Activated CD8-positive, alpha-beta memory T cell treated with anti-CD3 and anti-CD28 coated beads, Interleukin-2, amount 50 U/mL, for 48 hours (primary cell): ENCODE data around the gene SERPINF2.
A peak's percentile ranks its signal among the peaks of the same experiment; 100 is the strongest.
"Not testable (repeated sequence)": the region's sequence is repeated elsewhere in the genome, so short reads cannot be mapped to it uniquely, and the experiment has no call there.

Experiments used
- DNase-seq: peaks from one replicate; pipeline ENCODE4 v3.0.0-alpha.2; 2020

The SERPINF2 gene

DNA sequence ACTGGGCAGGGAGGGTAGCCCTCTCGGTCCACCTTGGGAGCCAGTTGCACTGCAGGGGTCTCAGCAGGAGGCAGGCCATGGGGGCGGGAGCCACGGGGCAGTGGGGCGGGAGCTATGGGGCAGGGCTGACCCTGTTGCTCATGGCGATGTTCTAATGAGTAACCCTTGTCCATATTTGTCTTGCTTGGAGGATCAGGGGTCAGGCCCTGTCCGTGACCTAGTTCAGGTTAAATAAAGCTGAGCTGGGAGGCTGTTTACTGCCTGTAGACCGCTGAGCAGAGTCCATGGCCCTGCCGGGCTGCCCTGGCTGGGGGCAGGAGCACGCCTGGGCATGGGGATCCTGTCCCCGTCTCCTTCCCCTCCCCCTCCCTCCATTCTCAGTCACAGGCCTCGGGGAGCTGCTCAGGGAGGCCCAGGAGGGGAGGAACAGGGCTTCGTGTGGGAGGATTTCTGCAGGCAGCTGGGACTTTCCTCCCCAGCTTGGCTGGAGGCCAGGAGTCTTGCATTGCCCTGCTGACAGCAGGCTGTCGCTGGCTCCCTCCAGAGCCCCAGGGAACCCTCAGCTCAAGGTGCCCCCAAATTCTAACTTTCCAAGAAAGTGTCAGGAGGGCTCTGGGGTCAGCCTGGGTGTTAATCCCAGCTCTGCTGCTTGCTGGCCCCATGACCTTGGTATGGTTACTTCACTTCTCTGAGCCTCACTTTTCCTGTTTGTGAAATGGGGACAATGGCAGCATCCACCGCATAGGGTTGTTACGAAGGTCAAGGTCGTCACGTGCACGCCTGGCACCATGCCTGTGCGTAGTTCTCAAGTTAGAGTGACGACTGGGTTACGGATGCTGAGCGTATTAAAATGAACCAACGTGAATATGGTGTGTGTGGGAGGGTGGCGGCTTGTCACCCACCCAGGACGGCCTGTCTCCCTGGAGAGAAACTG lies 6.1 kb upstream of the SERPINF2 start:
- no peak for DNase-seq

DNA sequence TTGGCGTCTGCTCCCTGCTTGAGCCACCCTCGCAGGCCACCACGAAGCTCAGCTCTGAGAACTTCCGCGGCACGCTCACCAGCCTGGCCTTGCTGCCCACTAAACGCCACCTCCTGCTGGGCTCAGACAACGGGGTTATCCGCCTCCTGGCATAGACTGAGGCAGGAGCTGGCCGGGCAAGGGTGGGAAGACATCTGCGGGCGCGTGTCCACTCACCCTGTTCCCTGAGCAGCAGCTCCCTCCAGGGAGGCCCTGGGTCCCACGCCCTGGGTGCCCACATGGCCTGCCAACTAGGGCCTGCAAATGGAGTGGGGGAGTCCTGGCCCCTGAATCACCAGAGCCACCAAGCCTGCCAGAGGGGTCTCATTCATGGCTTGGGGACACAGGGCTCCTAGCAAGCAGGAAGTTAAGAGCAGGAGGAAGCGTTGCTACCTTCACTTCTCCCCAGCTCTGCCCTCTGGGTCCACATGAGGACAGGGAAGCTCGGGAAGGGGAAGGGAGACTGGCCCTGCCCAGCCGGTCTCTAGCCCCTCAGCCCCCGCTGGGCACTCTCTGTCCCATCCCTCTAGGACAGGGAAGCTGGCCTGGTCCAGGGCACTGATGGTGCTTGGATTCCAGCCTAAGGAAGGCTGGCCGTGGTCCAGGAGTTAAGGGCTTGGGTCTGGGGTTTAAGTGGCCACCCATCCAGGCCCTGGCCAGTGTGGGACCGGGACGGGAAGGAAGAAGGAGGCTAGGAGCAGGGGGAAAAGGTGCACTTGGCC lies 5.0 kb upstream of the SERPINF2 start:
- no peak for DNase-seq

DNA sequence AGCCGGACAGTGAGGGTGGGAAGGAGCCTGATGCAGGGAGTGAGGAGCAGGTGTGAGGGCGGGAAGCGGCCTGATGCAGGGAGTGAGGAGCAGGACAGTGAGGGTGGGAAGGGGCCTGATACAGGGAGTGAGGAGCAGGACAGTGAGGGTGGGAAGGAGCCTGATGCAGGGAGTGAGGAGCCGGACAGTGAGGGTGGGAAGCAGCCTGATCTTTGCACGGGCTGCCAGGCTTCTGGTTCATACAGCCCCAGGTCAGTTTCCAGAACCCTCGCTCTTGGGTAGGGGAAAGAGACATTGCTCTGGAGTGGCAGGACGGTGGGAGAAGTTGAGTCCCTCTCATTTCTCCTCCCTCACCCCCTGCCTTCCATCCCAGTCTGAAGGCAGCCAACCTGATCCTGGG lies 772 bp upstream of the SERPINF2 start:
- not testable (repeated sequence) for DNase-seq

DNA sequence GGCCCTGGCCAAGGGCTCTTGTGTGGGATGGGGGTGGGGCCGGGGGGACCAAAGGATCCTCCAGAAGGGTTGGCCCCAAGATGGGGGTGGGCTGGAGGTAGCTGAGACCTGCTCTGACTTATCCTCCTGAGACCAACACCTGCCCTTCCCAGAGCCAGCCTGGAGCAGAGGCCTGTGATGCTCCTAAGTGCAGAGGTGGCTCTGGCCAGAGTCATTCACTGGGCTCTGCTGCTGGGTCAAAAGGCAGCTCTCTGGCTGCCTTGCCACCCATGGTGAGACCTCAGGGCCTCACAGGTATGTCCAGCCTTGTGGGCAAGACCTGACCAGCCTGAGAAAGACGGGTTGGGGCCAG lies 393 bp downstream of the SERPINF2 start:
- DNase-seq: no peak

DNA sequence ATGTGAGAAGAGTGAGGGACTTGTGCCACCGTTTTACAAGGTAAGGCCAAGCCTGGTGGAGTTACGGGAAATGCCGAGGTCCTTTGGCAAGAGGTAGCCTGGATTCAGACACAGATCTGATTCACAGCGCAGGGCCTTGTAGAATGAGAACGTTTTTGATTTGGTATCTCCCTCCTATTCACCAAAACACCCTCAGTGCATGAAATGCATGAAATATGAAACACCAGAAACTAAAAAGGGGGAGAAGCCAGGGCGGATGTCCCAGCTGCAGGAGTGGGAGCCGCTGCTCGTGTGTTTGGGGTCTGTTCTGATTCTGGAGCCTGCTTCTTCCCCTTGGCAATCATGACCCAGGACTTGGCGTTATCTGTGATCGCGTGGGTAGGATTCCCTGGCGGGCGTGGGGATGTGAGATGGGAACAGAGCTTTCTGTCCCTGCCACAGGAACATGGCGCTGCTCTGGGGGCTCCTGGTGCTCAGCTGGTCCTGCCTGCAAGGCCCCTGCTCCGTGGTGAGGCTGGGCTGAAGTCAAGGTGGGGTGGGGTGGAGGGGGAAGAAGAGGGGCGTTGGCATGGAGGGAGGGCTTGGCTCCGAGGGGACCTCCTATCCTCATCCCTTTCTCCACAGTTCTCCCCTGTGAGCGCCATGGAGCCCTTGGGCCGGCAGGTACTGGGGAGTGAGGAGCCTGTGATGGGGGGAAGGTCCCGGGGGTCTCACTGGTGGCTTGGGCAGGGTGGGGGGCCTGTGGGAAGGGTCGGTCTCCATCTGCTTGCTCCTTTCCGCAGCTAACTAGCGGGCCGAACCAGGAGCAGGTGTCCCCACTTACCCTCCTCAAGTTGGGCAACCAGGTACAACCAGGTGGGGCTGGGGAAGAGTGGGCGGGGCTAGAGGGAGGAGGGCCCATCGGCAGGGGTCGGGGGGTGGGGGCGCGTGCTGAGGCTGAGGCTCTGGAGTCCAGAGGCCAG lies 2.2 kb downstream of the SERPINF2 start:
- no peak for DNase-seq

DNA sequence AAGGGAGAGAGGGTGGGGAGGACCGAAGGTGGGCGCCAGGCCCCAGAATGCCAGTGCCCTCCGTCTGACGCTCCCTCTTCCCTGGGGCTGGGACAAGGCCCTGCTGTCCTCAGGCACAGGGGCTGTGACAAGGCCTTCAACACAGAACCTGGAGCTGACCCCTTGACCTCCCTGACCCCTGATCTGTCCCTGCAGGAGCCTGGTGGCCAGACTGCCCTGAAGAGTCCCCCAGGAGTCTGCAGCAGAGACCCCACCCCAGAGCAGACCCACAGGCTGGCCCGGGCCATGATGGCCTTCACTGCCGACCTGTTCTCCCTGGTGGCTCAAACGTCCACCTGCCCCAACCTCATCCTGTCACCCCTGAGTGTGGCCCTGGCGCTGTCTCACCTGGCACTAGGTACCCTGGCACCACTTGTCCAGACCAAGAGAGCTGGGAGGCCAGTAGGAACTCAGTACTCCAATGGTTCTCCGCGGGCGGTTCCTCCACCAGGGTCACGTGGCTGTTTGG lies 2.9 kb downstream of the SERPINF2 start:
- no peak for DNase-seq

DNA sequence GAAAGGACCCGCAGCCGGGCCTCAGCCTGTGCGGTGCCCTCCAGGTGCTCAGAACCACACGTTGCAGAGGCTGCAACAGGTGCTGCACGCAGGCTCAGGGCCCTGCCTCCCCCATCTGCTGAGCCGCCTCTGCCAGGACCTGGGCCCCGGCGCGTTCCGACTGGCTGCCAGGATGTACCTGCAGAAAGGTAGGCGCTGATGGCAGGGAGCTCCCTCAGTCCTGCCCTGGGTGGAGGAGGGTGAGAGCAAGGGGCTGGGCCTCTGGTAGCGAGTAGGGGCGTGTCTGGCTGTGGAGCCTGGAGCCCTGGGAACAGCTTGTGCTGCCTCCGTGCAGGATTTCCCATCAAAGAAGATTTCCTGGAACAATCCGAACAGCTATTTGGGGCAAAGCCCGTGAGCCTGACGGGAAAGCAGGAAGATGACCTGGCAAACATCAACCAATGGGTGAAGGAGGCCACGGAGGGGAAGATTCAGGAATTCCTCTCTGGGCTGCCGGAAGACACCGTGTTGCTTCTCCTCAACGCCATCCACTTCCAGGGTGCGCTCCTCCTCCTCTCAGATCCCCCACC lies 4.4 kb downstream of the SERPINF2 start:
- no peak for DNase-seq

DNA sequence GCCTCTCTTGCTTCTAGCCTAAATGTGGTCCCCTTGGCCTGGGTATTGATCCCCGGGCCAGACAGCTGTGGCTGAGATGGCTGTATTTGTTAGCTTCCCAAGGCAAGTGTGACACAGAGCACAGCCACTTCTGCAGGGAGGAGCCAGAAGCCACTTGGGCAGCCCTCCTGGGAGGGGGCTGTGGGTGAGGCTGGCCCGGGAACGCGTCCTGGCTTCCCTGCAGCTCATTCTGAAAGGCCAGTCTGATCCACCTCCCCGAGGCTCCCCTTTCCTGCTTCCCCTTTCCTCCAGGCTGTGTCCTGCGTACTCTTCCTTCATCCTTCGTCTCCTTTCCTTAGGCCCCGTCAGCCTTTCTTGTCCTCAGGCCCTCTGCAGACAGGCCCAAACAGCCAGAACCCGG lies 8.0 kb downstream of the SERPINF2 start:
- DNase-seq: no peak

DNA sequence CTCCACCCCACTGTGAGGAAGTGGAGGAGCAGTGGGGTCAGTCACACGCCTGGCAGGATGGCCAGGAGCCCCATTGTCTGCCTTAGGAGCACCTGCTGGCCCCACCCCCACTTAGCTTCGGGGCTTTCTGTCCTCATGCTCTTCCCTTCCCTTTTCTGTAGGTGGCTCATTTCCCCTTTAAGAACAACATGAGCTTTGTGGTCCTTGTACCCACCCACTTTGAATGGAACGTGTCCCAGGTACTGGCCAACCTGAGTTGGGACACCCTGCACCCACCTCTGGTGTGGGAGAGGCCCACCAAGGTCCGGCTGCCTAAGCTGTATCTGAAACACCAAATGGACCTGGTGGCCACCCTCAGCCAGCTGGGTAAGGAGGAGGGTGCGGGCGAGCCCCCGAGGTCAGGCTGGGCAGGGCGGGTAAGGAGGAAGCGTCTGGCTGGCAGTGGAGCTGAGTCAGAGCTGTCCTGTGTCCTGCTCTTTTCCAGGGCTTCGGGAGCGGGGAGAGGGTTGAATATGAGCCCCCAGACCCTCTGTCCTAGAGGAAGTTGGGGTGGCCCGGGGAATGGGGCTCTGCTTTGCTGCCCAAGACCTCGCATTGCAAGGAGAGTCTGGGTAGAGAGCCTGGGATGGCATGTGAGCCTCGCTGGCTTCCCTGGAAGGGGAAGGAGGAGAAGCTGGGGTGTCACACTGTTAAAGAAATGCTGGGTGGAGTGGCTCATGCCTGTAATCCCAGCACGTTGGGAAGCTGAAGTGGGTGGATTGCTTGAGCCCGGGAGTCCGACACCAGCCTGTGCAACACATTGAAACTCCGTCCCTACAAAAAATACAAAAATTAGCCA lies 10.0 kb downstream of the SERPINF2 start:
- no peak for DNase-seq

DNA sequence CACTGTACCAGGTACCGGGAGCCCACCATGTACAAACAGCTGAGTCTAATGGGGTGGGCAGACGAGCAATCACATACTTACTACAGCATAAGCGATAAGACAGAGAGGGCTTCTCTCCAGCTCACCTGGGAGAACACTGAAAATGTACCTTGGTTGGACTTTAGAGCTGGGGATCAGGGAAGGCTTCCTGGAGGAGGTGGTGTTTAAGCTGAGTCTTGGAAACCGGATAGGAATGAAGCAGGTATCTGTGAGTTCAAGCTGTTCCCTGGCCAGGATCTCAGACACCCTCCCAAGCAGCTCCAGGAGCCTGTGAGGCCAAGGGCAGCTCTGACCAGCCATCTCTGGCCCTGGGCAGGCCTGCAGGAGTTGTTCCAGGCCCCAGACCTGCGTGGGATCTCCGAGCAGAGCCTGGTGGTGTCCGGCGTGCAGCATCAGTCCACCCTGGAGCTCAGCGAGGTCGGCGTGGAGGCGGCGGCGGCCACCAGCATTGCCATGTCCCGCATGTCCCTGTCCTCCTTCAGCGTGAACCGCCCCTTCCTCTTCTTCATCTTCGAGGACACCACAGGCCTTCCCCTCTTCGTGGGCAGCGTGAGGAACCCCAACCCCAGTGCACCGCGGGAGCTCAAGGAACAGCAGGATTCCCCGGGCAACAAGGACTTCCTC lies 11.2 kb downstream of the SERPINF2 start:
- DNase-seq: no peak

DNA sequence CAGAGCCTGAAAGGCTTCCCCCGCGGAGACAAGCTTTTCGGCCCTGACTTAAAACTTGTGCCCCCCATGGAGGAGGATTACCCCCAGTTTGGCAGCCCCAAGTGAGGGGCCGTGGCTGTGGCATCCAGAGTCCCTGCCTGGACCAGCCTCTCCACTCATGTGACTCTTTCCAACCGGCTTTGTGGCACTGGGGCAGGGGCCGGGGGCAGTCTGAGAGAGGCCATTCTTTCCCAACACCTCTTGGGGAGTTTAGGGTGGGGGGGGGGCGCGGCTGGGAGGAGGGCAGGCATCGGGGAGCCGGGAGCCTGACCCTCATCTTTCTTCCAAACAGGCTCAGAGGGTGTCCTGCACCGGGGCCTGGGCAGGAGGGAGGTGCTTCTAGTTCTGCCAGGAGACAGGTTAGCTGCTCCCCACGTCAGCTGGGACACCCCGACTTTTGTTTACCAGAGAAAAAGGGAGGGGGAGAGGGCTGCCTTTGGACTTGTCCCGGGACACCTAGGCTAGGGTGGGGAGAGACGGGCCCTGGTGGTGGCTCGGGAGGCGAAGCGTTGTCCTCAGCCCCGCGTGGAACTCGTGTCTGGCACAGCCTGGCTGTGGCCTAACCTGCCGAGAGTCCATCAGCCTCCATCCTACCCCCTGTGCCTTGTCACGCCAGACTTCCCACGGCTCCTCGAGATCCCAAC lies 11.9 kb downstream of the SERPINF2 start:
- no peak for DNase-seq

DNA sequence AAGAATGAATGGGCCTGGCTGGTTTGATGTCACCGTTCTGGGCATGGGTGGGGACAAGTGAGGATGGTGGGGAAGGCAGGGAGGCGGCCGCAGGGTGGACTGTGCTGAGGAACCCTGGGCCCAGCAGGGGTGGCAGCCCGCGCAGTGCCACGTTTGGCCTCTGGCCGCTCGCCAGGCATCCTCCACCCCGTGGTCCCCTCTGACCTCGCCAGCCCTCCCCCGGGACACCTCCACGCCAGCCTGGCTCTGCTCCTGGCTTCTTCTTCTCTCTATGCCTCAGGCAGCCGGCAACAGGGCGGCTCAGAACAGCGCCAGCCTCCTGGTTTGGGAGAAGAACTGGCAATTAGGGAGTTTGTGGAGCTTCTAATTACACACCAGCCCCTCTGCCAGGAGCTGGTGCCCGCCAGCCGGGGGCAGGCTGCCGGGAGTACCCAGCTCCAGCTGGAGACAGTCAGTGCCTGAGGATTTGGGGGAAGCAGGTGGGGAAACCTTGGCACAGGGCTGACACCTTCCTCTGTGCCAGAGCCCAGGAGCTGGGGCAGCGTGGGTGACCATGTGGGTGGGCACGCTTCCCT lies 12.7 kb downstream of the SERPINF2 start:
- no peak for DNase-seq

DNA sequence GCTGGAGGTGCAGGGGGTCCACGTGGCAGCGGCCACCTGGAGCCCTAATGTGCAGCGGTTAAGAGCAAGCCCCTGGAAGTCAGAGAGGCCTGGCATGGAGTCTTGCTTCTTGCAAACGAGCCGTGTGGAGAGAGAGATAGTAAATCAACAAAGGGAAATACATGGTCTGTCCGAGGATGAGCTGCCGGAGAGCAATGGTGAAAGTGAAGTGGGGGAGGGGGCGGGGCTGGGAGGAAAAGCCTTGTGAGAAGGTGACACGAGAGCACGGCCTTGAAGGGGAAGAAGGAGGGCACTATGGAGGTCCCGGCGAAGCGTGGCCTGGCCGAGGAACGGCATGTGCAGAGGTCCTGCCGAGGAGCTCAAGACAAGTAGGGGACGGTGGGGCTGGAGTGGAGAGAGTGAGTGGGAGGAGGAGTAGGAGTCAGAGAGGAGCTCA lies 13.2 kb downstream of the SERPINF2 start:
- no peak for DNase-seq

DNA sequence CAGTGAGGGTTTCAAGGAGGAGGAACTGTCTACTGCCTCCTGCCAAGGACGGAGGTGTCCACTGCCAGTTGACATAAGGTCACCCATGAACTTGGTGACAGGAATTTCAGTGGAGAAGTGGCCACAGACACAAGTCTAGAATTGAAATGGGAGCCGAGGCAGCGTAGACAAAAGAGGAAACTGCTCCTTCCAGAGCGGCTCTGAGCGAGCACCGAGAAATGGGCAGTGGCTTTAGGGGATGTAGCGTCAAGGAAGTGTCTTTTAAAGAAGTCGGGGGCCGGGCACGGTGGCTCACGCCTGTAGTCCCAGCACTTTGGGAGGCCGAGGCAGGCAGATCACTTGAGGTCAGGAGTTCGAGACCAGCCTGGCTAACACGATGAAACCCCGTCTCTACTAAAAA lies 16.1 kb downstream of the SERPINF2 start:
- no peak for DNase-seq

DNA sequence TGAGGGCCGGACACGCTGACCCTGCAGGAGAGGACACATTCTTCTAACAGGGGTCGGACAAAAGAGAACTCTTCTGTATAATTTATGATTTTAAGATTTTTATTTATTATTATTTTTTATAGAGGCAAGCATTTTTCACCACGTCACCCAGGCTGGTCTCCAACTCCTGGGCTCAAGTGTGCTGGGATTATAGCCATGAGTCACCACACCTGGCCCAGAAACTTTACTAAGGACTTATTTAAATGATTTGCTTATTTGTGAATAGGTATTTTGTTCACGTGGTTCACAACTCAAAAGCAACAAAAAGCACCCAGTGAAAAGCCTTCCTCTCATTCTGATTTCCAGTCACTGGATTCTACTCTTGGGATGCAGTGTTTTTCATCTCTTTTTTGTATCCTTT lies 16.9 kb downstream of the SERPINF2 start:
- DNase-seq: no peak

DNA sequence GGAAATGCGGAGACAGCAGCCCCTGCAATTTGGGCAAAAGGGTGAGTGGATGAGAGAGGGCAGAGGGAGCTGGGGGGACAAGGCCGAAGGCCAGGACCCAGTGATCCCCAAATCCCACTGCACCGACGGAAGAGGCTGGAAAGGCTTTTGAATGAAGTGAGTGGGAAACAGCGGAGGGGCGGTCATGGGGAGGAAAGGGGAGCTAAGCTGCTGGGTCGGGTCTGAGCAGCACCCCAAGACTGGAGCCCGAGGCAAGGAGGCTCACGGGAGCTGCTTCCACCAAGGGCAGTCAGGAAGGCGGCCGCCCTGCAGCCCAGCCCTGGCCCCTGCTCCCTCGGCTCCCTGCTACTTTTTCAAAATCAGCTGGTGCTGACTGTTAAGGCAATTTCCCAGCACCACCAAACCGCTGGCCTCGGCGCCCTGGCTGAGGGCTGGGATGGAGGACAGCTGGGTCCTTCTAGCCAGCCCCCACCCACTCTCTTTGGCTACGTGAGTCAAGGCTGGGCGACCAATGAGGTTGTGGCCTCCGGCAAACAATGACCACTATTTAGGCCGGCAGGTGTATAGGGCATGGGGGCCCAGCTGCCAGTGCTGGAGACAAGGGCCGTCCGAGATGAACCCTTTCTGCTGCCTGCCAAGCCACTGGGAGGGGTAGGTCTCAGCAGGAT lies 19.7 kb downstream of the SERPINF2 start:
- no peak for DNase-seq

DNA sequence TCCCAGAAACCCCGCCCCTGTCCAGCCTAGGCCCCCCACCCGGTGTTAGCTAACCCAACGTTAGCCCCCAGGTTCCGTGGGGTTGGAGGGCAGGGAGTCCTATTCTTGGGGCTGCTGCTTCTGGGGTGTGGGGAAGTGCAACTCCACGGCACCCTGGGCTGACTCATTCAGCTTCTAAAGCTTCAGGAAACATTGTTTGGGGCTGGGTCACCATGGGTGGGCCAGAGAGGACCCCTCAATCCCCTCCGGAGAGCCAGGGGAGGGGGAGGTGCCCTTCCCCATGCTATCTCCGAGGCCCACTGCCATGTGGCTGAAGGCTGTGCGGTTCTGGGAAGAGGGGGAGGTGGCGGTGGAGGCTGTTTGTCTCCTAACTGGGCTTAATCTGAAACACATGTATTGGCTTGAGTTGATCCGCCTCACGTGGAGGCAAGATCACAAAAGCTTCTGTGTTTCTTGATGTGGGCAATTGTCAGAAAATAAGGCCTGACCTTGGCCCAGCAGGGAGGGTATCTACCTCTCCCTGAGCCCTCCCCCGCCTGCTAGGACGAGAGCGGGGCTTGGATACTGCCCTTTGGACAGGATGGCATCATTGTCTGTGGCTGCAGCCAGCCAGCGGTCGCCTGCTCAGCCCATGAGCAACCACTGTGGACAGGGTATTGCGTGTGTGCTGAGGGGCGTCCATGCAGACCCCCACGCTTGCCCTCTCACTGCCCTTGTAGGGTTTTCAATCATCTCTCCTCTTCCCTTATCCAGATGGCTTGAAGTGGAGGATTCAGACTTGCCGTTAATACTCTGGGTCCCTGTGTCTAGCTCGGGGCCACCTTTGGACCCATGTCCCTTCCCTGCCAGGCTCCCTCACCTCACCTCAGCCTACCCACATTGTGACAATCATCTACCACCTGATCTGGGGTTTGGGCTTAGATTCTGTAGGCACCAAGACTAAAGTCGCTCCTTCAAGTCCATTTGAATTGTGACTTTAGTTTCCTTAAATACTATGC lies 20.5 kb downstream of the SERPINF2 start:
- no peak for DNase-seq

DNA sequence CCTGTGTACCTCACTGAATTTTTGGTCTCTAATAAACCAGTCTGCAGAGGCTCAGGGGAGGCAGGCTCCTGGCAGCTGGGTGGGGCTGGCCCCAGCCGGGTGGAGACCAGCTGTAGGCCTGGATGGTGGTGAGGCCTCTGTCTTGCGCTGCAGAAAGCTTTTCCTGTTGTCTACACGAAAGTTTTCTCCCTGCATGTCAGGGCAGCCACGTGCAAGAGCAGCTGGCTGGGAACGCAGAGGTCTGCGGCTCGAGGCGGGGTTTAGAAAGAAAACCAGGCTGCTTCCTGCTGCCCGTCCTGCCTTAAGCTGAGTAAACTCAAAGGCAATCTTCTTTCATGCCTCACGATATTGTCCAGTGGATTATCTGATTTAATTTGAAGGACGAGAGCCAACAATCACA lies 21.6 kb downstream of the SERPINF2 start:
- DNase-seq: peak; percentile 73
